Breast epithelium (tissue), 3 donors: ENCODE data around the gene PTPN4.

Experiments
- CTCF ChIP-seq, 3 donors: fragments of 450-650 bp; IDR thresholded peaks; one replicate each; pipeline ENCODE4 v1.5.1; 2016 to 2017; ENCODE audit warnings: antibody characterized with exemption in 3 of 3, mild to moderate bottlenecking in 3 of 3, moderate library complexity in 3 of 3
- POLR2A ChIP-seq: fragments of 450-650 bp; IDR thresholded peaks from one replicate; pipeline ENCODE4 v1.6.1; 2016; ENCODE audit warnings: antibody characterized with exemption, mild to moderate bottlenecking, moderate library complexity
- POLR2AphosphoS5 ChIP-seq, 3 donors: sonication (generic); formaldehyde crosslinking; IDR thresholded peaks; one replicate each; pipeline ENCODE4 v1.6.1; 2017; ENCODE audit warnings: antibody characterized with exemption in 3 of 3

- no peak for TF ChIP-seq POLR2A
- no peak for TF ChIP-seq CTCF (IDR thresholded peaks at IDR 0.05)
- TF ChIP-seq POLR2AphosphoS5 (IDR thresholded peaks at IDR 0.05) = no peak
Observed at GRCh38 chr2:119879502-119879901, 119.8 kb downstream of the PTPN4 start.
